BLaER1 (cell line): ENCODE measurements around the gene ANGEL1.

Experiments
- H3K27ac ChIP-seq: shearing (Covaris generic); formaldehyde crosslinking; 2 replicates; pipeline ENCODE4 v1.8.1; 2022
- H3K27me3 ChIP-seq: shearing (Covaris generic); formaldehyde crosslinking; 2 replicates; pipeline ENCODE4 v1.8.1; 2022
- H3K36me3 ChIP-seq: shearing (Covaris generic); formaldehyde crosslinking; 2 replicates; pipeline ENCODE4 v1.8.1; 2022
- H3K4me1 ChIP-seq: shearing (Covaris generic); formaldehyde crosslinking; 2 replicates; pipeline ENCODE4 v1.8.1; 2022
- H3K4me2 ChIP-seq: shearing (Covaris generic); formaldehyde crosslinking; 2 replicates; pipeline ENCODE4 v1.8.1; 2022
- H3K4me3 ChIP-seq: shearing (Covaris generic); formaldehyde crosslinking; 2 replicates; pipeline ENCODE4 v1.8.1; 2022
- H3K9ac ChIP-seq: shearing (Covaris generic); formaldehyde crosslinking; 2 replicates; pipeline ENCODE4 v1.8.1; 2022
- H3K9me3 ChIP-seq: shearing (Covaris generic); formaldehyde crosslinking; 2 replicates; pipeline ENCODE4 v1.8.1; 2022
- H4K20me1 ChIP-seq: shearing (Covaris generic); formaldehyde crosslinking; 2 replicates; pipeline ENCODE4 v1.8.1; 2022
- Cebpa-rat ChIP-seq: shearing (Covaris generic); IDR thresholded peaks from 2 replicates; pipeline ENCODE4 v1.8.1; 2022

The ANGEL1 gene

DNA sequence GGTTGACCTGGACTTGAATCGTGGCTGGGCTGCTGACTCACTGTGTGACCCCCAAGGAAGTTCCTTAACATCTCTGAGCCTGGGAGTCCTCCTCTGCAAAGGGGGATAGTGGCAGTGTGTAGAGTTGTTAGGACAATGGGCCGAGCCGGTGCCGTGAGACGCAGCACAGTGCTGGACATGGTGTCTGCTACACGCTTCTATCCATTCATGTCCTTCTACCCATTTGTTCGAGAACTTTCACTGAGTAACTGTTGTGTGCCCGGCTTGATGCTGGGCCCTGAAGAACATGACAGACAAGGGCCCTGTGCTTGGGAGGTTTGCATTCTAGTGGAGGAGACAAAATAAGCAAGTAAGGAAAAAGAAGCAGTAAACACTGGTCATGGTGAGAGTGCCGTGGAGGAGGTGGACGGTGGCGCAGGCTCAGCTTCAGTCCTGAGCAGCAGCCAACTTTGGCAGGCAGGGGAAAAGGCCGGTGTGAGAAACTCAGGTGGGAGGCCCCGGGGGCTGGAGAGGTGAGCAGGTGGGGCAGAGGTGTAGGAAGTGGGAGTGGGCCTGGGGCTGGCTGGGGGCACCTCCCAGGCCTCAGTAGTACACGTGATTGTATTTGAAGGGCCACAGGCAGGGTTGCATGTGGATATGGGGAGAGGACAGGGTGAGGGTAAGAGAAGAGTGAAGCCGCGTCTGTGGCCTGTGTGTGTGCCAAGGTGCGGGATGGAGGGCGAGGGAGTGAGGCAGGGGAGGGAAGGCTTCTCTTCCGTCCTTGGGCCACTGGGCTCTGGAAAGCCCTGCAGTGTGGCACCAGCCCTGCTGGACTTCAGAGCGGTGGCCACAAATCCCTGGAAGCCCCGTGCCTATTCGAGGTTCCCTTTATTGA is 37.6 kb downstream of the ANGEL1 start:
- H3K4me2 ChIP-seq: no peak overlapping the region
- TF ChIP-seq Cebpa-rat: no peak
- H3K4me3 ChIP-seq: no peak overlapping the region
- no peaks in the 10 kb centered on the region for H3K27me3 ChIP-seq
- no peak overlapping the region for H3K27ac ChIP-seq
- H3K36me3 ChIP-seq: peaks cover 8% of the 10 kb centered on the region; the same call in 1 of the 2 replicates
- no peaks in the 10 kb centered on the region for H4K20me1 ChIP-seq
- H3K4me1 ChIP-seq: peaks cover 21% of the 10 kb centered on the region; the same call in 1 of the 2 replicates
- no peak overlapping the region for H3K9ac ChIP-seq
- H3K9me3 ChIP-seq: no peaks in the 10 kb centered on the region

GRCh38 chr14:76773956-76774820 is 38.5 kb downstream of the ANGEL1 start:
- Histone ChIP-seq H3K36me3 (no peaks in the 10 kb centered on the region; the same call in 1 of the 2 replicates), H3K9me3 (no peaks in the 10 kb centered on the region), H3K9ac (no peak overlapping the region), H4K20me1 (no peaks in the 10 kb centered on the region), H3K27ac (no peak overlapping the region), H3K4me2 (no peak overlapping the region), H3K4me3 (no peak overlapping the region), H3K4me1 (peaks cover 26% of the 10 kb centered on the region), H3K27me3 (no peaks in the 10 kb centered on the region)
- no peak for TF ChIP-seq Cebpa-rat

DNA sequence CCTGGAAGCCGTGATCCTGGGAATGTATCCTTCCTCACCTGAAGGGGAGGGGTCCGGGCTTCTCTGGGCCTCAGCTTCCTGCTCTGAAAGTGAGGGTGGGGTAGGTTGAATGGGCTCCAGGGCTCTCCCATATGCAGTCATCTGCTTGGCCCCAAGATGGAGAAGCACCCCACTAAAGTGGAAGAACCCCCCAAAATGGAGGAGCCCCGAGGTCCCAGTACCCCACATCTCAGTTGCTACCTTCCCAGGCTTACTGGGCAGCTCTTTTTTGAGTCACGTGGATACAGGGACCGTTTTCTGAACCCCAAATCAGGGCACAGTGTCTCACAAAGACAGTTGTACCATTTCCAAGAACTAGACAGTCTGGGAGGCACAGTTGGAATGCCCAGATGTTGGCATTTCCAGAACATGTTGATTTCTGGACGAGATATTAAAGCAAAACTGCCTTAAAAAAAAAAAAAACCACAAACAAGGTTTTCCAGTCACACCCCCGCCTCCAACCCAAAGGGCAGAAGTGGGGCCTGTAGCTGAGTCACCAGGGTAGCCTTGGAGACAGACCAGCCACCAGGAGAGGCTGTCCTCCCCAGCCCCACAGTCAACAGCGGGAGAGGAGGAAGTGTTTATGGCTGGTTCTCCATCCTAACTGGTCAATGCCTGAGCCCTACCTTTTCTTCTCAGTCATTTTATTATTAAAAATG is 39.3 kb downstream of the ANGEL1 start:
- Histone ChIP-seq H3K27ac (no peak overlapping the region), H3K4me3 (no peak overlapping the region), H3K4me2 (no peak overlapping the region), H3K9ac (no peak overlapping the region), H3K36me3 (no peaks in the 10 kb centered on the region; the same call in 1 of the 2 replicates), H4K20me1 (no peaks in the 10 kb centered on the region), H3K4me1 (peaks cover 34% of the 10 kb centered on the region), H3K27me3 (no peaks in the 10 kb centered on the region), H3K9me3 (no peaks in the 10 kb centered on the region)
- TF ChIP-seq Cebpa-rat: no peak

DNA sequence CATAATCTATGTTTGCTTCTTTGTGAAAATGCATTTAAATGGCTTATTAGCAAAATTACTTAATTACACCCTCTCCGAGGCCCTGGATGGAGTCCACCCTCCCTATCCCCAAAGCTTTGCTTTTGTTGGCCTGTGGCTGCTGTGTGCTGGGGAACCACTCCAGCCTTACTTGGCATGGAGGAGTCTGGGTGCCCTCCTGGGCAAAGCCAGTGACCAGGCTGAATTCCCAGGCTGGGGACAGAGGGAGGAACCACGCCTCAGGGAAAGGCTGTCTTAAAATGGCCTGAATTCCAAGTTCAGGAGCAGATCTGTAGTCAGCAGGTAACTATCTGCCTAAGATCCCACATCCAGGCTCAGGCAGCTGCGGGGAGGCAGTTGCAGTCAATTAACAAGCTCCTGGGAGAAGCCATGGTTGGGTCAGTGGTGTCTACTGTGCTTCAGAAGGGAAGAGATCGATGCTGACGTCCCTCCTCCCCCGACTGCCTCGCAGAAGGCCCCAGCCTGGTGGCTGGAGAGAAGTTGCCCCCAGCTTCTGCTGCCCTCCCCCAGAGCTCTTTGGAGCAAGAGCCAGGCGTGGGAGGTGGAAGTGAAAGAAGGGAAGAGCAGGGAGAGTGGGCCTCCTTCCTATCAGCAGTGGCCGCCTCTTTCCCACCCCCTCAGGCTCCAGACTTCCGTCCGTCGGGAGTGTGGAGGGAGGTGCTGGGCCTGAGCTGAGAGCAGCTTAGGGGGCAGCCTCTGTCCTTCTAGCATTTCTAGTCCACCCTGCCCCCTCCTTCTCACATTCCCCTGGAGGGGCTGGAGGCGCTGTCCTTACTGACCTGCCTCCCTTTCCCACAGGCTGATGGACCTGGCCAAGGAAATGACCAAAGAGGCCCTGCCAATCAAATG is 40.1 kb downstream of the ANGEL1 start:
- no peak overlapping the region for H3K27ac ChIP-seq
- H3K4me2 ChIP-seq: no peak overlapping the region
- H3K4me3 ChIP-seq: no peak overlapping the region
- TF ChIP-seq Cebpa-rat: no peak
- H3K27me3 ChIP-seq: no peaks in the 10 kb centered on the region
- no peaks in the 10 kb centered on the region for H3K9me3 ChIP-seq
- H3K9ac ChIP-seq: no peak overlapping the region
- no peaks in the 10 kb centered on the region for H3K36me3 ChIP-seq
- H4K20me1 ChIP-seq: no peaks in the 10 kb centered on the region
- peaks cover 42% of the 10 kb centered on the region for H3K4me1 ChIP-seq

DNA sequence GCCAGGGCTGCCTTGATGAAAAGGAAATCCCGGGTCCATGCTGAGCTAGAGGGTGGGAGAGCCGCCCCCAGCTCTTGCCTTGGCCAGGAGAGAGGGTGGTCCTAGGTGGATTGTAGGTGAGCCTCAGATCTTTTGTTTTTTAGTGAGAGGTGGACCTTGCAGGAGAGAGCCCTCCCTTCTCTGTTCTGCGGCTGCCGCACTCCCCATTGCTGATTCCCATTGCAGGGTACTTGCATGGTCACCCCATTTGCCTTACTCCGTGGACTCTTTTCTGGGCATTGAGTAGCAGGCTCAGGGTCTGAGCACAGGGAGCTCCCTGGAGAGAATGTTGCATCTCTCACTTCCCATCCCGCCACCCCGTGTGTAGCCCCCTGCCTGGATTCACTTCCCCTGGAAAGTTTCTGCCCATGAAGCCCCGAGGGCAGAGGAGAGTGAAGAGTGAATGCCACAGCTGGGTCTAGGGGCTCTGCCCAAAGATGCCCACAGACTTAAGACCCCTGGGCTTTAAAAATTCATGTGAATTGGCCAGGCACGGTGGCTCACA is 41.2 kb downstream of the ANGEL1 start:
- no peak overlapping the region for H3K27ac ChIP-seq
- no peaks in the 10 kb centered on the region for H3K27me3 ChIP-seq
- no peaks in the 10 kb centered on the region for H4K20me1 ChIP-seq
- no peak overlapping the region for H3K4me2 ChIP-seq
- no peaks in the 10 kb centered on the region for H3K36me3 ChIP-seq
- H3K4me1 ChIP-seq: peaks cover 47% of the 10 kb centered on the region
- no peaks in the 10 kb centered on the region for H3K9me3 ChIP-seq
- no peak for TF ChIP-seq Cebpa-rat
- no peak overlapping the region for H3K9ac ChIP-seq
- H3K4me3 ChIP-seq: no peak overlapping the region

DNA sequence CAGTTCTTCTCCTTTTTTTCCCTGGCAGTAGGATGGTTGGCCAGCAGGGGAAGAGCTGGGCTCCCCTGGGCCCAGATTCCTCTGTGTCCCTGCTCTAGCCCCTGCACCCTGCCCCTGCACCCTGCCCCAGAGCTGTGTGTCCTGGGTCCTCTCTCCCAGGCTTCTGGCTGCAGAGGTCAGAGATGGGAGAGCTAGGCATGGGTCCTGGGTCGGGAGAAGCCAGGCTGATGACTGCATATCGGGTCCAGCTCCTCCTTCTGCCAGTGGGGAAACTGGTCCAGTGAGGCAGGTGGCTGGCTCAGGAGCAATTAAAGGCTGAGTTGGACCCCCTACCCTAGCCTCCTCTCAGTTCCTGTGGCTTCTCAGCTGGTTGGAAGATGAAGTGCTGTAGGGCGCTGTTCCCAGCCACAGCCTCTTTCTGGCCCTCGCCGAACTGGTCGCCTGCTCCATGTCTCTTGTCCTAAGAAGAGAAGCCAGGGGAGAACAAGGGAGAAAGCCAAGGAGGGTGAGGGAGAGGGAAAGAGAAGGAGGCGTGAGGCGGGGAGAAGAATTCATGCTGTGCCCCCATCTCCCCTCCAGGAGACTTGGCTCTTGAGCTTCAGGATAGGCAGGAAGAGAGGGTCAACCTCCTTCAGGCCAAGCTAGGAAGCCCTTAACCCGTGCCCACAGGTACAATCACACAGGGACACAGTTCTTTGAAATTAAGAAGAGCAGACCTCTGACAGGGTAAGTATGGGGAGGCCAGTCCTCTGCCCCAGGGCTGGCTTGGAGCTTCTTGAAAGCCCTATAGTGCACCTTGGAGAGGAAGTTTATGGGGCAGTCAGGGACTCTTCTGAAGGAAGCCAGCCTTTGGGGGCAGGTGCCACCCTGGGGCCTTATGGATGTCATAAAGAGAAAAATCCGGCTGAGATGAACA is 41.9 kb downstream of the ANGEL1 start:
- TF ChIP-seq Cebpa-rat: no peak
- Histone ChIP-seq H3K4me1 (peaks cover 47% of the 10 kb centered on the region), H3K9ac (no peak overlapping the region), H3K27ac (no peak overlapping the region), H3K4me2 (no peak overlapping the region), H3K27me3 (no peaks in the 10 kb centered on the region), H3K36me3 (no peaks in the 10 kb centered on the region), H3K4me3 (no peak overlapping the region), H3K9me3 (no peaks in the 10 kb centered on the region), H4K20me1 (no peaks in the 10 kb centered on the region)

DNA sequence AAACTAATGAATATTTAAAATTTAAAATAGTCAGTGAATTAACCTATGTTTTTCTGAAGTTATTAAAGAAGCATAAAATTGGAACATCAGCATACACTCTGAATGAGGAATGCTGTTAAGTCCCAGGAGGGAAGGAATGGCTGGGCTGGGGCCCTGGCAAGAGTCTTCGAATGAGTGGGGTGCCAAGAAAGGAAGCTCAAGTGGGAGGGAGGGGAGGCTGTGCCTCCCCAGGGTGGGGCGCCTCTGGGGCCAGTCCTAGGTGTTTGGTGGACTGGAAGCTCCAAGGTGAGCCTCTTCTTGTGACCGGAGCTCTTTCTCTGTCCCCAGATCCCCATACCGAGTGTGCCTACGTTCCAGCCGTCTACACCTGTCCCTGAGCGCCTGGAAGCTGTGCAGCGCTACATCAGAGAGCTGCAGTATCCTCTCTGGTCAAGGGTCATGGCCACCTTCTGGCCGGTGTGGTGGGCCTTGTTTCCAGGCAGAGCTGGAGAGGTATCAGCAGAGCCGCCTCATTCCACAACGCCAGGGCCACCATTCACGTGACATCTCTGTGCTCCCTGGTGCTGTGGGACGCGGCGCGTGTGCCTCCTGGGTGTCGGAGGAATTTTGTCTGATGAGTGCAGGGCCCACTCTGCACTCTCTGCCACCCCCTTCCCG is 42.9 kb downstream of the ANGEL1 start:
- Histone ChIP-seq H3K4me2 (no peak overlapping the region), H3K9me3 (no peaks in the 10 kb centered on the region), H3K4me1 (peaks cover 47% of the 10 kb centered on the region), H4K20me1 (no peaks in the 10 kb centered on the region), H3K27ac (peak overlapping the region; percentile 69; the same call in 1 of the 2 replicates), H3K27me3 (no peaks in the 10 kb centered on the region), H3K9ac (no peak overlapping the region), H3K36me3 (no peaks in the 10 kb centered on the region), H3K4me3 (no peak overlapping the region)
- no peak for TF ChIP-seq Cebpa-rat
